Heart right ventricle (tissue), 16 donors: ENCODE results near the gene CDAN1. TPM values are rescaled to one million over a fixed set of nuclear protein-coding genes. Genes with fewer than 3 reads are reported as not detected.

ENCODE experiments used
- ATAC-seq, 8 donors: fragments of 200-7000 bp; cut with Tn5 transposase; one replicate each; pipeline ENCODE4 v1.9.1; 2020; ENCODE audit warnings: mild to moderate bottlenecking in 8 of 8, moderate library complexity in 8 of 8, moderate number of reproducible peaks in 1 of 8
- DNase-seq, 2 donors: peaks; one replicate each; pipeline ENCODE4 v3.0.0-alpha.2; 2020
- H3K27ac ChIP-seq, 10 donors: fragments of 200-600 bp; sonication (generic) in 2 of 10; one replicate each; pipeline versions ENCODE4 v1.5.0 to v1.8.0; 2020 to 2022; ENCODE audit warnings: mild to moderate bottlenecking in 3 of 10
- H3K27me3 ChIP-seq, 7 donors: fragments of 200-600 bp; one replicate each; pipeline ENCODE4 v1.8.0; 2021 to 2022; ENCODE audit warnings: mild to moderate bottlenecking in 2 of 7
- H3K36me3 ChIP-seq, 9 donors: fragments of 200-600 bp; sonication (generic) in 1 of 9; one replicate each; pipeline versions ENCODE4 v1.5.0 to v1.8.0; 2020 to 2022; ENCODE audit warnings: mild to moderate bottlenecking in 2 of 9
- H3K4me1 ChIP-seq, 9 donors: fragments of 200-600 bp; sonication (generic) in 1 of 9; one replicate each; pipeline versions ENCODE4 v1.5.0 to v1.8.0; 2020 to 2022; ENCODE audit warnings: mild to moderate bottlenecking in 4 of 9
- H3K4me3 ChIP-seq, 10 donors: fragments of 200-600 bp; sonication (generic) in 2 of 10; one replicate each; pipeline versions ENCODE4 v1.5.0 to v1.8.0; 2020 to 2022; ENCODE audit warnings: mild to moderate bottlenecking in 7 of 10, moderate library complexity in 2 of 10
- H3K9me3 ChIP-seq, 11 donors: fragments of 200-600 bp in 10 of 11; sonication (generic) in 2 of 11; one replicate each; pipeline versions ENCODE4 v1.5.0 to v1.8.0; 2013 to 2022; ENCODE audit warnings: mild to moderate bottlenecking in 2 of 11, control low read depth in 1 of 11, moderate library complexity in 1 of 11
- WGBS, 2 donors: extraction: QIAGEN DNeasy Blood & Tissue Kit; methylation state at CpG; one replicate each; pipeline ENCODE4 v1.1.7; 2013; ENCODE audit warnings: inconsistent platforms in 1 of 2; 5-methylcytosine and 5-hydroxymethylcytosine counted together
- intact Hi-C, 10 donors: fragments of 100-400 bp; cut with DNase I; formaldehyde crosslinking; loops; one replicate each; pipeline versions ENCODE4 v1.11.1 to v1.14.2; 2022
- polyA plus RNA-seq, 2 donors: library from polyadenylated mRNA; stranded (reverse); fragments of 200-250 nt; gene quantifications; one replicate each; pipeline ENCODE4 v1.2.3, GENCODE V29; 2013
- total RNA-seq, 10 donors: library from RNA; stranded (reverse); fragmentation: NEBNext Ultra II Directional in 3 of 10; extraction: Animal tissue kit (Norgen Biotek cat#: 25700) in 3 of 10; gene quantifications; one replicate each; pipeline versions ENCODE4 v1.2.1 to v1.2.4, GENCODE V29; 2021 to 2023
- TF ChIP-seq, protein P1 (sequence below), 9 donors: fragments of 200-600 bp; sonication (generic) in 2 of 9; IDR thresholded peaks; one replicate each; pipeline versions ENCODE4 v1.5.0 to v1.8.0; 2021 to 2022; ENCODE audit warnings: antibody characterized with exemption in 9 of 9, mild to moderate bottlenecking in 5 of 9, moderate library complexity in 1 of 9
- donor health status: Arrhythmogenic right ventricular cardiomyopathy.
- donor health status: ischemic (EF 13 %, LVEDD 7.1; RV severe dilation, severe dysfunction).
- donor health status: healthy with polysubstance abuse.
- donor health status: DM: no; HTN: yes; CAD: no.
- donor health status: DM: no; HTN: no; CAD: no.
- donor health status: ischemic (EF 25% LVEDD 6.9; RV normal size, moderate dysfunction).
- donor health status: ischemic (EF 25% LVEDD 5.7; RV mildly dilated, moderate dysfunction).
- donor health status: healthy.
- donor health status: DM: yes; HTN: yes; CAD: no.
- donor health status: Ischemic cardiomyopathy.
- donor health status: ischemic (EF 35%, LVEDD 5.7; RV mildly dilated, moderate dysfunction).
- donor health status: nonischemic (EF 11% LVEDD 7.7; RV severe dilation, severe dysfunction).
- donor health status: DM: yes; HTN: yes; CAD: no.
- donor health status: PGD.
- donor health status: ischemic (EF 29% LVEDD 5.4; RV normal size, mild dysfunction).
- donor health status: nonischemic (EF 23%, LVEDD 6.1; RV moderate dilation, normal function).

Gene CDAN1
- total and polyA plus RNA-seq, 12 donors: 4.4 to 13.8 (median 6.8) TPM

- ATAC-seq: no peak
- WGBS, 2 donors: 60 to 64% methylated on average over 3 of the region's 3 CpGs
- no peak overlapping the region for H3K4me3 ChIP-seq
- no peak for DNase-seq
- peaks cover 0 to 100% (median 65%) of the 10 kb centered on the region in 9 donors for H3K36me3 ChIP-seq
- intact Hi-C loops: loop anchor here in 1 of 10 donors (10.0 kb wide), 1 partner anchor 63 kb away; no protein-coding TSS in a partner anchor
- H3K27me3 ChIP-seq: no peaks in the 10 kb centered on the region
- H3K4me1 ChIP-seq: no peaks in the 10 kb centered on the region
- TF ChIP-seq, protein P1, sequence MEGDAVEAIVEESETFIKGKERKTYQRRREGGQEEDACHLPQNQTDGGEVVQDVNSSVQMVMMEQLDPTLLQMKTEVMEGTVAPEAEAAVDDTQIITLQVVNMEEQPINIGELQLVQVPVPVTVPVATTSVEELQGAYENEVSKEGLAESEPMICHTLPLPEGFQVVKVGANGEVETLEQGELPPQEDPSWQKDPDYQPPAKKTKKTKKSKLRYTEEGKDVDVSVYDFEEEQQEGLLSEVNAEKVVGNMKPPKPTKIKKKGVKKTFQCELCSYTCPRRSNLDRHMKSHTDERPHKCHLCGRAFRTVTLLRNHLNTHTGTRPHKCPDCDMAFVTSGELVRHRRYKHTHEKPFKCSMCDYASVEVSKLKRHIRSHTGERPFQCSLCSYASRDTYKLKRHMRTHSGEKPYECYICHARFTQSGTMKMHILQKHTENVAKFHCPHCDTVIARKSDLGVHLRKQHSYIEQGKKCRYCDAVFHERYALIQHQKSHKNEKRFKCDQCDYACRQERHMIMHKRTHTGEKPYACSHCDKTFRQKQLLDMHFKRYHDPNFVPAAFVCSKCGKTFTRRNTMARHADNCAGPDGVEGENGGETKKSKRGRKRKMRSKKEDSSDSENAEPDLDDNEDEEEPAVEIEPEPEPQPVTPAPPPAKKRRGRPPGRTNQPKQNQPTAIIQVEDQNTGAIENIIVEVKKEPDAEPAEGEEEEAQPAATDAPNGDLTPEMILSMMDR (IDR thresholded peaks at IDR 0.05): no peak
- H3K9me3 ChIP-seq: no peaks in the 10 kb centered on the region
- H3K27ac ChIP-seq: peak overlapping the region in 1 of 10 donors; percentile 10
Measured at GRCh38 chr15:42721916-42722315, 15.0 kb downstream of the CDAN1 start.

- Histone ChIP-seq H3K27me3 (no peaks in the 10 kb centered on the region), H3K4me3 (no peak overlapping the region), H3K27ac (no peak overlapping the region), H3K9me3 (no peaks in the 10 kb centered on the region), H3K36me3 (peaks cover 0 to 99% (median 62%) of the 10 kb centered on the region in 9 donors), H3K4me1 (no peaks in the 10 kb centered on the region)
- 79 to 82% methylated on average over 6 of the region's 6 CpGs for WGBS, 2 donors
- intact Hi-C loops: loop anchor here in 1 of 10 donors (10.0 kb wide), 1 partner anchor 64 kb away; no protein-coding TSS in a partner anchor
- ATAC-seq (no peak), DNase-seq (no peak)
- TF ChIP-seq, protein P1 (IDR thresholded peaks at IDR 0.05): no peak
Measured at GRCh38 chr15:42721016-42721415, 15.9 kb downstream of the CDAN1 start.

DNA sequence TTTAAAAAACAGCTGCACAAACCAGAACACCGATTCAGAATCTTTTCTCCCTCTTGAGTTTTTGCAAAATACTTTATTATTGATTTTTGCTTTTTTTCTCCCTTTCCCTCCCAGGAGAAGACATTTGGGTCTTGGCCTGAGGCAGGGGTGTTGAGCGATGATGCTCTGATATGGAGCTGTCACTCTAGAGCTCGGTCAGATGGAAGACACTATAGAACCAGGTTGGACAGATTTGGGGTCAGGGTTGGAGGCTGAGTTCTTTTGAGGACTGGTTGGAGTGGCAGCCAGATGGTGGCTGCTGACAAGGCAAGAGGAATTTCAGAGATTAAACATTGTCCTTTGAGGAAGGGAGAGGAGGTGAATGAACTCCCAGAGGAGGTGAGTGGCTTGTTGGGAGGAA, 16.9 kb downstream of the CDAN1 start:
- H3K27ac ChIP-seq: no peak overlapping the region
- H3K9me3 ChIP-seq: no peaks in the 10 kb centered on the region
- H3K4me3 ChIP-seq: no peak overlapping the region
- WGBS, 2 donors: 86 to 88% methylated on average over 3 of the region's 3 CpGs
- H3K36me3 ChIP-seq: peaks cover 0 to 90% (median 57%) of the 10 kb centered on the region in 9 donors
- H3K4me1 ChIP-seq: no peaks in the 10 kb centered on the region
- intact Hi-C loops: loop anchor here in 1 of 10 donors (10.0 kb wide), 1 partner anchor 65 kb away; no protein-coding TSS in a partner anchor
- no peaks in the 10 kb centered on the region for H3K27me3 ChIP-seq
- ATAC-seq (no peak), DNase-seq (no peak)
- TF ChIP-seq, protein P1 (IDR thresholded peaks at IDR 0.05): no peak

DNA sequence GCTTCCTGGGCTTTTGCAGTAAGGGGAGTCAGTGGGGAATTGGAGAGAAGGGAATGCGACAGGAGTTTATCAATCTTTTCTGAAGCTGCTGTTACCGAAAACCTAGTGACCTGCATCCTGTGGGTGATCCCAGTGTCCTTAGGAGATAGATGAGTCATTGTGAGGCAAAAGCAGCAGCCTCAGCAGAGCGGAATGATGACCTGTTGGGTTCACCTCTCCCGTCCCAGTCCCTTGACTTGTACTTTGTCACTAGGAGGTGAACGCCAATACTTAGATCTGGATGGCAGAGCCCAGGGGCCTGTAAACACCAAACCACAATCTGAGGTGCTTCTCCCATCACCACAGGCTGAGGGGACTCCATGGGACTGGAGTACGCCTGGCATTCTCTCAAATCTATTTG, 17.9 kb downstream of the CDAN1 start:
- ATAC-seq (no peak), DNase-seq (no peak)
- H3K27me3 ChIP-seq: no peaks in the 10 kb centered on the region
- no peaks in the 10 kb centered on the region for H3K4me1 ChIP-seq
- H3K27ac ChIP-seq: no peak overlapping the region
- intact Hi-C loops: no loop called here
- WGBS, 2 donors: 76 to 83% methylated on average over 6 of the region's 6 CpGs
- H3K9me3 ChIP-seq: no peaks in the 10 kb centered on the region
- no peak overlapping the region for H3K4me3 ChIP-seq
- peaks cover 0 to 80% (median 46%) of the 10 kb centered on the region in 9 donors for H3K36me3 ChIP-seq
- TF ChIP-seq, protein P1 (IDR thresholded peaks at IDR 0.05): no peak
